Prostate gland (tissue), 2 donors: ENCODE measurements around the gene DUSP1.

Experiments used
- POLR2A ChIP-seq: fragments of 450-650 bp; IDR thresholded peaks from one replicate; pipeline ENCODE4 v1.6.1; 2016; ENCODE audit warnings: antibody characterized with exemption, mild to moderate bottlenecking
- TF ChIP-seq, protein P1 (sequence below), 4 experiments: fragments of 200-600 bp in 2 of 4; fragments of 450-650 bp in 2 of 4; sonication (generic) in 2 of 4; IDR thresholded peaks; 1 replicate in 3 of 4; 2 replicates in 1 of 4; pipeline ENCODE4 v1.5.1; 2016 to 2019; ENCODE audit warnings: antibody characterized with exemption in 4 of 4, mild to moderate bottlenecking in 2 of 4, moderate library complexity in 2 of 4

DNA sequence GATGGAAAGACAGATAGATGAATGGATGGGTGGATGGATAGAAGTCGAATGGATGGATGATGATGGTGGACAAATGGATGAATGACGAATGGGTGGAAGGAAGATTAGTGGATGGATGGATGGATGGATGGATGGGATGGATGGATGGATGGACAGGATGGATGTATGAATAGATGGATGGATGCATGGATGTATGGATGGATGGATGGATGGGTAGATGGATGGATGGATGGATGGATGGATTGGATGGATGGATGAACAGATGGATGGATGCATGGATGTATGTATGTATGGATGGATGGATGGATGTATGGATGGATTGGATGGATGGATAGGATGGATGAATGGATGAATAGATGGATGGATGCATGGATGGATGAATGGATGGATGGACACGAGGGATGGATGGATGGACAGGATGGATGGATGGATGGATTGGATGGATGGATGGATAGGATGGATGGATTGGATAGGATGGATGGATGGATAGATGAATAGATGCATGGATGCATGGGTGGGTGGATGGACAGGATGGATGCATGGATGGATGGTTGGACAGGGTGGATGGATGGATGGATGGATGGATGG, 52.4 kb downstream of the DUSP1 start:
- TF ChIP-seq, protein P1, sequence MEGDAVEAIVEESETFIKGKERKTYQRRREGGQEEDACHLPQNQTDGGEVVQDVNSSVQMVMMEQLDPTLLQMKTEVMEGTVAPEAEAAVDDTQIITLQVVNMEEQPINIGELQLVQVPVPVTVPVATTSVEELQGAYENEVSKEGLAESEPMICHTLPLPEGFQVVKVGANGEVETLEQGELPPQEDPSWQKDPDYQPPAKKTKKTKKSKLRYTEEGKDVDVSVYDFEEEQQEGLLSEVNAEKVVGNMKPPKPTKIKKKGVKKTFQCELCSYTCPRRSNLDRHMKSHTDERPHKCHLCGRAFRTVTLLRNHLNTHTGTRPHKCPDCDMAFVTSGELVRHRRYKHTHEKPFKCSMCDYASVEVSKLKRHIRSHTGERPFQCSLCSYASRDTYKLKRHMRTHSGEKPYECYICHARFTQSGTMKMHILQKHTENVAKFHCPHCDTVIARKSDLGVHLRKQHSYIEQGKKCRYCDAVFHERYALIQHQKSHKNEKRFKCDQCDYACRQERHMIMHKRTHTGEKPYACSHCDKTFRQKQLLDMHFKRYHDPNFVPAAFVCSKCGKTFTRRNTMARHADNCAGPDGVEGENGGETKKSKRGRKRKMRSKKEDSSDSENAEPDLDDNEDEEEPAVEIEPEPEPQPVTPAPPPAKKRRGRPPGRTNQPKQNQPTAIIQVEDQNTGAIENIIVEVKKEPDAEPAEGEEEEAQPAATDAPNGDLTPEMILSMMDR (IDR thresholded peaks at IDR 0.05) = no peak
- no peak for TF ChIP-seq POLR2A
